Loucy (cell line): ENCODE data around the gene TSFM.

Source experiments
- H2AFZ ChIP-seq: fragments of 200-600 bp; sonication (generic); 2 replicates; pipeline ENCODE4 v1.6.0; 2016; ENCODE audit warnings: antibody characterized with exemption, mild to moderate bottlenecking, low read length, moderate library complexity
- H3F3A ChIP-seq: fragments of 200-600 bp; 2 replicates; pipeline ENCODE4 v1.6.0; 2016; ENCODE audit warnings: antibody characterized with exemption, low read depth, mild to moderate bottlenecking
- H3K27me3 ChIP-seq: fragments of 200-600 bp; sonication (generic); 2 replicates; pipeline ENCODE4 v1.6.1; 2014; ENCODE audit warnings: low read length, mild to moderate bottlenecking; ENCODE audit not compliant: insufficient read depth, poor library complexity, severe bottlenecking
- H3K36me3 ChIP-seq: fragments of 200-600 bp; sonication (generic); 2 replicates; pipeline ENCODE4 v1.6.1; 2016; ENCODE audit warnings: low read length; ENCODE audit not compliant: insufficient read depth
- H3K4me1 ChIP-seq: fragments of 200-600 bp; sonication (generic); 2 replicates; pipeline ENCODE4 v1.5.1; 2014; ENCODE audit warnings: low read length, mild to moderate bottlenecking; ENCODE audit not compliant: insufficient read depth, poor library complexity, severe bottlenecking
- H3K4me2 ChIP-seq: fragments of 200-600 bp; sonication (generic); 2 replicates; pipeline ENCODE4 v1.6.0; 2014; ENCODE audit warnings: antibody characterized with exemption, low read length, low read depth, mild to moderate bottlenecking; ENCODE audit not compliant: poor library complexity, severe bottlenecking
- H3K4me3 ChIP-seq: fragments of 200-600 bp; sonication (generic); 2 replicates; pipeline ENCODE4 v1.5.1; 2014; ENCODE audit warnings: low read length, mild to moderate bottlenecking, mixed read lengths; ENCODE audit not compliant: poor library complexity, severe bottlenecking
- H3K79me2 ChIP-seq: fragments of 200-600 bp; sonication (generic); 2 replicates; pipeline ENCODE4 v1.6.1; 2014; ENCODE audit warnings: low read length; ENCODE audit not compliant: insufficient read depth
- H3K9ac ChIP-seq: fragments of 200-600 bp; sonication (generic); 2 replicates; pipeline ENCODE4 v1.6.0; 2014; ENCODE audit warnings: mild to moderate bottlenecking, low read depth, low read length, moderate library complexity; ENCODE audit not compliant: poor library complexity, severe bottlenecking
- H3K9me2 ChIP-seq: fragments of 200-600 bp; sonication (generic); replicated peaks from 2 replicates; pipeline ENCODE4 v1.6.1; 2016; ENCODE audit warnings: low read depth, low read length, mixed read lengths
- H3K9me3 ChIP-seq: fragments of 200-600 bp; sonication (generic); 2 replicates; pipeline ENCODE4 v1.6.1; 2014; ENCODE audit warnings: mild to moderate bottlenecking, antibody characterized with exemption, low read length, low read depth; ENCODE audit not compliant: insufficient read depth
- H4K20me1 ChIP-seq: fragments of 200-600 bp; sonication (generic); 2 replicates; pipeline ENCODE4 v1.6.0; 2014; ENCODE audit warnings: antibody characterized with exemption, low read length, mild to moderate bottlenecking; ENCODE audit not compliant: insufficient read depth, poor library complexity, severe bottlenecking
- EZH2phosphoT487 ChIP-seq: fragments of 200-600 bp; IDR thresholded peaks from 2 replicates; pipeline ENCODE4 v1.6.1; 2018; ENCODE audit warnings: antibody characterized with exemption, mild to moderate bottlenecking, moderate library complexity, borderline replicate concordance
- TF ChIP-seq, protein P1 (sequence below): fragments of 200-600 bp; sonication (generic); conservative IDR thresholded peaks from 2 replicates; pipeline ENCODE4 v1.5.1; 2014; ENCODE audit warnings: mild to moderate bottlenecking, antibody characterized with exemption, low read length

TSFM gene

DNA sequence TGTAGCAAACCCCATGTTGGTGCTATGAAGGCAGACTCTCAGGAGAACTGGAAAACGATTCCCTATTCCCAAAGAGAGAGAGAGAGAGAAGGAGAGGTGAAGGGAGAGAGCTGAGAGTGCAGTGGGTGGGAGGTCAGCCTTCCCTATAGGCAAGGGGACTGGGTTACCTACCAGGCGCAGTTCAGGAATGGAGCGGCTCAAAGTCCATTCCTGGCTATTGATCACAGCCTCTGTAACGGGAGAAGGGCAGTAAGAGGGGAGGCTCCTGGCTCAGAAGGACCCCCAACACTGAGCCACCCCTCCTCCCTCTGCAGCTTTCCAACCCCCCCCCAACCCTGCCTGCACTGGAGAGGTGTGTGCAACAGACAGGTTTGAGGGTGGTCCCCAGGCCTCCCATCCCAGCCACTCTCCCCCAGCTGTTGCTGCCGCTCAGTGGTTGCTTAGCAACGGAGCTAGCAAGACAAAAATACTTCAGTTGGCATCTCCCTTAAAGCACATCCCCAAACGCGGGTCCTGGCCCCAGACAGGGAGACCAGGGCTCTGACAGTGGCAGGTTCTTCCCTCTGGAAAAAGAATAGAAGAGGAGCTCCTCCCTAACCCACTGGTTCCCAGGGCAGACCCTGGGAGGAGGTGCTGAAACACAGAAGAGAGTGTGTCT is 47.3 kb upstream of the TSFM start:
- Histone ChIP-seq H3K9me2 (no peaks in the 10 kb centered on the region), H3F3A (no peaks in the 10 kb centered on the region), H3K4me2 (no peak overlapping the region), H3K4me3 (no peak overlapping the region), H3K9me3 (no peaks in the 10 kb centered on the region), H3K79me2 (peaks cover 55% of the 10 kb centered on the region), H3K27me3 (no peaks in the 10 kb centered on the region), H2AFZ (no peak overlapping the region), H3K36me3 (peaks cover 49% of the 10 kb centered on the region; the same call in 1 of the 2 replicates), H3K4me1 (peaks cover 15% of the 10 kb centered on the region), H3K9ac (no peak overlapping the region), H4K20me1 (peaks cover 41% of the 10 kb centered on the region)
- TF ChIP-seq, protein P1, sequence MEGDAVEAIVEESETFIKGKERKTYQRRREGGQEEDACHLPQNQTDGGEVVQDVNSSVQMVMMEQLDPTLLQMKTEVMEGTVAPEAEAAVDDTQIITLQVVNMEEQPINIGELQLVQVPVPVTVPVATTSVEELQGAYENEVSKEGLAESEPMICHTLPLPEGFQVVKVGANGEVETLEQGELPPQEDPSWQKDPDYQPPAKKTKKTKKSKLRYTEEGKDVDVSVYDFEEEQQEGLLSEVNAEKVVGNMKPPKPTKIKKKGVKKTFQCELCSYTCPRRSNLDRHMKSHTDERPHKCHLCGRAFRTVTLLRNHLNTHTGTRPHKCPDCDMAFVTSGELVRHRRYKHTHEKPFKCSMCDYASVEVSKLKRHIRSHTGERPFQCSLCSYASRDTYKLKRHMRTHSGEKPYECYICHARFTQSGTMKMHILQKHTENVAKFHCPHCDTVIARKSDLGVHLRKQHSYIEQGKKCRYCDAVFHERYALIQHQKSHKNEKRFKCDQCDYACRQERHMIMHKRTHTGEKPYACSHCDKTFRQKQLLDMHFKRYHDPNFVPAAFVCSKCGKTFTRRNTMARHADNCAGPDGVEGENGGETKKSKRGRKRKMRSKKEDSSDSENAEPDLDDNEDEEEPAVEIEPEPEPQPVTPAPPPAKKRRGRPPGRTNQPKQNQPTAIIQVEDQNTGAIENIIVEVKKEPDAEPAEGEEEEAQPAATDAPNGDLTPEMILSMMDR = no peak
- no peak for TF ChIP-seq EZH2phosphoT487

DNA sequence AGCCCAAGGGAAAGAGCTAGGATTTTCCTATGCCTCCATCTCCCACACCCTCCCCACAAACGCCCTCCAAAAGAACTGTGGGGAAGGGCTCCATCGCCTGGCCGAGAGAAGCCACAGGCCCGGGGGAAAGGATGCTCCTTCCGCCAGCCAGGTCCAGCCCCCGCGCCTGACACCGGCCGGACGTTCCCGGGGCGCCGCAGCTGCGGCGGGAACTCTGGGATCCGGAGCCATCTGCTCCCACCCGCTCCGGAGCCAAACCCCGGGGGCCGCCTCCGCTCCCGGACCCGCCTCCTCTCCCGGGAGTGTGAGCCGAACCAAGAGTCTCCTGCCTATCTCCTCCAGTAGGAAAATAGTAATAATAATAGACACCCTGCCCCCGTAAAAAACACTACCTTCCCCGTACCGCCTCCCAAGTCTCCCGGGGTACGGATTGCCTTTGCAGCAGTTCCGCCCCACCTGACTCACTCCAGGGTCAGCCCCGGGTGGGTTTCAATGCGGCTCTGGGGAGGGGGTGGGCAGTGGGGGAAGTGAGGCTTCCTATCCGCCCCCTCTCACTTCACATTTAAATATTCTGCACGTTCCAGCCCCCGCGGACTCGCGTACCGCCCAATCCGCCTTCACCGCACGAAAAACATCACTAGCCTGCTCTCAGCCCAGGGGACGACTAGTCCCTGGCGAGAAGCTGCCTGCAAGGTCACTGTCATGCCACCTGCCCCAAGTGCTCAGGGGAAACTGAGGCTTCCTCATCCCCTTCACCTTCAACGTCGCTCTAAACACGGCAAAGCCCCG is 46.4 kb upstream of the TSFM start:
- Histone ChIP-seq H3K4me3 (no peak overlapping the region), H3K9me3 (no peaks in the 10 kb centered on the region), H3K9me2 (no peaks in the 10 kb centered on the region), H3F3A (no peaks in the 10 kb centered on the region), H4K20me1 (peaks cover 48% of the 10 kb centered on the region), H3K4me2 (peak overlapping the region; percentile 30), H3K4me1 (peaks cover 21% of the 10 kb centered on the region), H3K27me3 (no peaks in the 10 kb centered on the region), H2AFZ (no peak overlapping the region), H3K36me3 (peaks cover 41% of the 10 kb centered on the region; the same call in 1 of the 2 replicates), H3K79me2 (peaks cover 64% of the 10 kb centered on the region), H3K9ac (no peak overlapping the region)
- TF ChIP-seq, protein P1 = no peak
- TF ChIP-seq EZH2phosphoT487 = no peak

GRCh38 chr12:57736741-57737466 is 45.7 kb upstream of the TSFM start:
- no peaks in the 10 kb centered on the region for H3K9me3 ChIP-seq
- H3K4me2 ChIP-seq = peak overlapping the region; percentile 30
- H3K27me3 ChIP-seq = no peaks in the 10 kb centered on the region
- H3K36me3 ChIP-seq = peaks cover 33% of the 10 kb centered on the region; the same call in 1 of the 2 replicates
- H3K9me2 ChIP-seq = no peaks in the 10 kb centered on the region
- no peaks in the 10 kb centered on the region for H3F3A ChIP-seq
- no peak overlapping the region for H3K4me3 ChIP-seq
- TF ChIP-seq, protein P1 = no peak
- TF ChIP-seq EZH2phosphoT487 = no peak
- peaks cover 21% of the 10 kb centered on the region for H3K4me1 ChIP-seq
- no peak overlapping the region for H3K9ac ChIP-seq
- peaks cover 71% of the 10 kb centered on the region for H3K79me2 ChIP-seq
- no peak overlapping the region for H2AFZ ChIP-seq
- peaks cover 48% of the 10 kb centered on the region for H4K20me1 ChIP-seq
